H9 (cell line): Measurements from ENCODE around the gene PCDHGA11. TPM values are rescaled to one million over a fixed set of nuclear protein-coding genes. Genes with fewer than 3 reads are reported as not detected.

Source experiments
- DNase-seq: peaks from one replicate; pipeline ENCODE4 v3.0.0-alpha.2; 2017
- H2AFZ ChIP-seq: one replicate; pipeline ENCODE4 v1.6.1; 2013; ENCODE audit warnings: mild to moderate bottlenecking, low read length, control low read depth, moderate library complexity
- H2AK5ac ChIP-seq: 2 replicates; pipeline ENCODE4 v1.6.1; 2013; ENCODE audit warnings: low read length, control low read depth, mixed read lengths; ENCODE audit not compliant: insufficient read length
- H2BK120ac ChIP-seq: one replicate; pipeline ENCODE4 v1.6.1; 2013; ENCODE audit warnings: low read depth, mild to moderate bottlenecking, low read length, control low read depth, inconsistent platforms; ENCODE audit not compliant: poor library complexity, severe bottlenecking
- H2BK12ac ChIP-seq: 2 replicates; pipeline ENCODE4 v1.6.1; 2013; ENCODE audit warnings: low read length, control low read depth, mixed read lengths, low read depth; ENCODE audit not compliant: insufficient read length
- H2BK15ac ChIP-seq: 2 replicates; pipeline ENCODE4 v1.6.1; 2013; ENCODE audit warnings: low read depth, low read length, control low read depth
- H2BK20ac ChIP-seq: one replicate; pipeline ENCODE4 v1.6.1; 2013; ENCODE audit warnings: low read depth, mild to moderate bottlenecking, low read length, control low read depth, inconsistent platforms; ENCODE audit not compliant: poor library complexity, severe bottlenecking
- H2BK5ac ChIP-seq: 2 replicates; pipeline ENCODE4 v1.6.1; 2013; ENCODE audit warnings: low read length, control low read depth, mixed read lengths; ENCODE audit not compliant: insufficient read length
- H3K14ac ChIP-seq: 2 replicates; pipeline ENCODE4 v1.6.1; 2013; ENCODE audit warnings: low read length, control low read depth; ENCODE audit not compliant: insufficient read depth
- H3K18ac ChIP-seq: 2 replicates; pipeline ENCODE4 v1.6.1; 2013; ENCODE audit warnings: low read depth, mild to moderate bottlenecking, mixed read lengths, low read length, control low read depth; ENCODE audit not compliant: insufficient read length
- H3K23ac ChIP-seq: 2 replicates; pipeline ENCODE4 v1.6.1; 2013; ENCODE audit warnings: low read length, control low read depth, mixed read lengths, low read depth; ENCODE audit not compliant: insufficient read length
- H3K23me2 ChIP-seq: 2 replicates; pipeline ENCODE4 v1.6.1; 2013; ENCODE audit warnings: low read depth, mild to moderate bottlenecking, mixed read lengths, low read length, control low read depth; ENCODE audit not compliant: insufficient read length, poor library complexity, severe bottlenecking
- H3K27ac ChIP-seq: 2 replicates; pipeline ENCODE4 v1.5.1; 2013; ENCODE audit warnings: low read length, control low read depth, mixed read lengths, low read depth; ENCODE audit not compliant: insufficient read length
- H3K27me3 ChIP-seq: 2 replicates; pipeline ENCODE4 v1.6.1; 2013; ENCODE audit warnings: low read length, control low read depth, inconsistent platforms; ENCODE audit not compliant: insufficient read depth
- H3K4ac ChIP-seq: 2 replicates; pipeline ENCODE4 v1.6.1; 2013; ENCODE audit warnings: low read depth, mild to moderate bottlenecking, control low read depth, inconsistent platforms, low read length, moderate library complexity
- H3K4me1 ChIP-seq: 2 replicates; pipeline ENCODE4 v1.6.1; 2013; ENCODE audit warnings: low read length, control low read depth, inconsistent platforms; ENCODE audit not compliant: insufficient read depth
- H3K4me2 ChIP-seq: 2 replicates; pipeline ENCODE4 v1.6.1; 2013; ENCODE audit warnings: low read length, control low read depth, mixed read lengths; ENCODE audit not compliant: insufficient read length, insufficient read depth
- H3K56ac ChIP-seq: 2 replicates; pipeline ENCODE4 v1.6.1; 2013; ENCODE audit warnings: low read depth, mild to moderate bottlenecking, mixed read lengths, low read length, control low read depth; ENCODE audit not compliant: insufficient read length
- H3K79me1 ChIP-seq: 2 replicates; pipeline ENCODE4 v1.6.1; 2013; ENCODE audit warnings: low read depth, mild to moderate bottlenecking, moderate library complexity, low read length, control low read depth, inconsistent platforms; ENCODE audit not compliant: insufficient read depth, poor library complexity, severe bottlenecking
- H3K79me2 ChIP-seq: 2 replicates; pipeline ENCODE4 v1.6.1; 2013; ENCODE audit warnings: low read length, control low read depth, inconsistent platforms; ENCODE audit not compliant: insufficient read depth
- H3K9ac ChIP-seq: 2 replicates; pipeline ENCODE4 v1.6.1; 2013; ENCODE audit warnings: low read length, control low read depth, mixed read lengths; ENCODE audit not compliant: insufficient read length; ENCODE audit errors: extremely low read depth
- H3K9me3 ChIP-seq: one replicate; pipeline ENCODE4 v1.6.1; 2013; ENCODE audit warnings: low read depth, low read length, inconsistent platforms; ENCODE audit not compliant: control insufficient read depth
- H3T11ph ChIP-seq: one replicate; pipeline ENCODE4 v1.6.1; 2013; ENCODE audit warnings: mild to moderate bottlenecking, low read length, control low read depth, inconsistent platforms
- H4K20me1 ChIP-seq: one replicate; pipeline ENCODE4 v1.6.1; 2013; ENCODE audit not compliant: control insufficient read depth, insufficient read length, insufficient read depth
- H4K5ac ChIP-seq: 2 replicates; pipeline ENCODE4 v1.6.1; 2013; ENCODE audit warnings: low read depth, mild to moderate bottlenecking, mixed read lengths, low read length, control low read depth; ENCODE audit not compliant: insufficient read length
- H4K8ac ChIP-seq: replicated peaks from 2 replicates; pipeline ENCODE4 v1.6.1; 2013; ENCODE audit warnings: low read length, control low read depth, mixed read lengths, low read depth; ENCODE audit not compliant: insufficient read length
- H4K91ac ChIP-seq: 2 replicates; pipeline ENCODE4 v1.6.1; 2013; ENCODE audit warnings: low read depth, mild to moderate bottlenecking, moderate library complexity, mixed read lengths, low read length, control low read depth; ENCODE audit not compliant: insufficient read length
- H3K27ac Mint-ChIP-seq, 3 experiments: 2 replicates in 2 of 3; 3 replicates in 1 of 3; pipeline ENCODE4 v1.8.0; 2020 to 2021; ENCODE audit warnings: mixed read lengths in 3 of 3, mild to moderate bottlenecking in 1 of 3, moderate library complexity in 1 of 3
- H3K27me3 Mint-ChIP-seq: 2 replicates; pipeline ENCODE4 v1.8.0; 2021; ENCODE audit warnings: low read depth, mild to moderate bottlenecking, moderate library complexity, mixed read lengths
- H3K36me3 Mint-ChIP-seq, 3 experiments: 2 replicates in 2 of 3; 3 replicates in 1 of 3; pipeline ENCODE4 v1.8.0; 2020 to 2021; ENCODE audit warnings: low read depth in 3 of 3, mixed read lengths in 3 of 3; ENCODE audit not compliant: insufficient read depth in 1 of 3
- H3K4me1 Mint-ChIP-seq, 2 experiments: 2 replicates each; pipeline ENCODE4 v1.8.0; 2020; ENCODE audit warnings: mixed read lengths in 2 of 2
- H3K4me3 Mint-ChIP-seq, 2 experiments: 2 replicates in 1 of 2; 3 replicates in 1 of 2; pipeline ENCODE4 v1.8.0; 2020 to 2021; ENCODE audit warnings: mild to moderate bottlenecking in 2 of 2, mixed read lengths in 2 of 2, moderate library complexity in 1 of 2
- H3K9me3 Mint-ChIP-seq, 2 experiments: 2 replicates in 1 of 2; 3 replicates in 1 of 2; pipeline ENCODE4 v1.8.0; 2020; ENCODE audit warnings: mild to moderate bottlenecking in 2 of 2, mixed read lengths in 2 of 2, moderate library complexity in 1 of 2
- CTCF ChIP-seq: fragments of 200-600 bp; sonication (generic); conservative IDR thresholded peaks from 3 replicates; pipeline ENCODE4 v1.8.0; 2021; ENCODE audit warnings: antibody characterized with exemption, mild to moderate bottlenecking
- WGBS: extraction: QIAGEN DNeasy Blood & Tissue Kit; methylation state at CpG from one replicate; pipeline ENCODE4 v1.1.7; 2013; ENCODE audit warnings: missing lambda C conversion rate, low lambda C conversion rate, mixed read lengths; ENCODE audit not compliant: insufficient read length; ENCODE audit errors: extremely low coverage; 5-methylcytosine and 5-hydroxymethylcytosine counted together
- total RNA-seq: library from RNA; stranded (reverse); gene quantifications from 2 replicates; pipeline ENCODE4 v1.2.1, GENCODE V29; 2021

The PCDHGA11 gene
- total RNA-seq, 1 experiment from 2014 or later = 2.6 TPM

DNA sequence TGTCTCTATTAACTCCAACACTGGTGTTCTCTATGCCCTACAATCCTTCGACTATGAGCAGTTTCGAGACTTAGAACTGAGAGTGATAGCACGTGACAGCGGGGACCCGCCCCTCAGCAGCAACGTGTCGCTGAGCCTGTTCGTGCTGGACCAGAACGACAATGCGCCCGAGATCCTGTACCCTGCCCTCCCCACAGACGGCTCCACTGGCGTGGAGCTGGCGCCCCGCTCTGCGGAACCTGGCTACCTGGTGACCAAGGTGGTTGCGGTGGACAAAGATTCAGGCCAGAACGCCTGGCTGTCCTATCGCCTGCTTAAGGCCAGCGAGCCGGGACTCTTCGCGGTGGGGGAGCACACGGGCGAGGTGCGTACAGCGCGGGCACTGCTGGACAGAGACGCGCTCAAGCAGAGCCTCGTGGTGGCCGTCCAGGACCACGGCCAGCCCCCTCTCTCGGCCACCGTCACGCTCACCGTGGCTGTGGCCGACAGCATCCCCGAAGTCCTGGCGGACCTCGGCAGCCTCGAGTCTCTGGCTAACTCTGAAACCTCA is 2.0 kb downstream of the PCDHGA11 start:
- TF ChIP-seq CTCF = no peak
- no peaks in the 10 kb centered on the region for H3K4me1 ChIP-seq
- H3K79me2 ChIP-seq = no peaks in the 10 kb centered on the region
- no peak overlapping the region for H4K91ac ChIP-seq
- no peak overlapping the region for H3T11ph ChIP-seq
- no peak overlapping the region for H2BK12ac ChIP-seq
- H3K14ac ChIP-seq = no peak overlapping the region
- H3K4me2 ChIP-seq = no peak overlapping the region
- no CpG with 5 or more reads among the region's 42 CpGs for WGBS
- H3K27me3 ChIP-seq = no peaks in the 10 kb centered on the region; the same call in 1 of the 2 replicates
- H3K27ac Mint-ChIP-seq = no peak overlapping the region
- no peak overlapping the region for H2BK15ac ChIP-seq
- H2AFZ ChIP-seq = no peak overlapping the region
- peaks cover 64 to 97% (median 73%) of the 10 kb centered on the region in 3 experiments for H3K36me3 Mint-ChIP-seq
- DNase-seq = no peak
- H3K27ac ChIP-seq = no peak overlapping the region
- peaks cover 75 to 91% of the 10 kb centered on the region in 2 experiments for H3K9me3 Mint-ChIP-seq
- H3K4ac ChIP-seq = no peak overlapping the region
- H2BK120ac ChIP-seq = no peak overlapping the region
- peaks cover 4% of the 10 kb centered on the region in 2 experiments; a peak in 3 of 4 replicates for H3K4me1 Mint-ChIP-seq
- H3K23ac ChIP-seq = no peak overlapping the region
- H3K9me3 ChIP-seq = peaks cover 22% of the 10 kb centered on the region
- H4K20me1 ChIP-seq = no peaks in the 10 kb centered on the region
- H3K79me1 ChIP-seq = no peaks in the 10 kb centered on the region
- H3K18ac ChIP-seq = no peak overlapping the region
- peaks cover 16% of the 10 kb centered on the region for H3K27me3 Mint-ChIP-seq
- H2BK20ac ChIP-seq = no peak overlapping the region
- H2BK5ac ChIP-seq = no peak overlapping the region
- H3K23me2 ChIP-seq = peaks cover 4% of the 10 kb centered on the region
- no peak overlapping the region for H2AK5ac ChIP-seq
- no peak overlapping the region for H3K56ac ChIP-seq
- H4K8ac ChIP-seq = no peak overlapping the region
- no peak overlapping the region for H4K5ac ChIP-seq
- H3K9ac ChIP-seq = no peak overlapping the region
- no peak overlapping the region for H3K4me3 Mint-ChIP-seq
